WTC11 (cell line): ENCODE measurements around the gene TSHZ3. TPM values are rescaled to one million over a fixed set of nuclear protein-coding genes. Genes with fewer than 3 reads are reported as not detected.

Experiments
- ATAC-seq: fragments of 200-7000 bp; cut with Tn5 transposase; 2 replicates; pipeline ENCODE4 v1.10.0; 2021; ENCODE audit warnings: mild to moderate bottlenecking, moderate library complexity
- CTCF ChIA-PET: fragments of 300-600 bp; sonication (Branson Sonifier 250); formaldehyde crosslinking; loops from one replicate; lab custom pipeline; 2021; ENCODE audit warnings: antibody characterized with exemption; lab: Charles Lee
- POLR2A ChIA-PET: fragments of 350-600 bp; sonication (Branson Sonifier 250); formaldehyde crosslinking; loops from one replicate; lab custom pipeline; 2021; ENCODE audit warnings: antibody characterized with exemption; lab: Charles Lee
- DNase-seq: peaks from one replicate; pipeline ENCODE4 v3.0.0; 2021; ENCODE audit warnings: low spot score
- H3K27ac Mint-ChIP-seq: 2 replicates; pipeline ENCODE4 v1.8.0; 2021; ENCODE audit warnings: mixed read lengths
- H3K27me3 Mint-ChIP-seq: 2 replicates; pipeline ENCODE4 v1.8.0; 2021; ENCODE audit warnings: low read depth, mild to moderate bottlenecking, moderate library complexity, mixed read lengths
- H3K36me3 Mint-ChIP-seq: 2 replicates; pipeline ENCODE4 v1.8.0; 2021; ENCODE audit warnings: mixed read lengths
- H3K4me1 Mint-ChIP-seq: 2 replicates; pipeline ENCODE4 v1.8.0; 2022; ENCODE audit warnings: mixed read lengths
- H3K4me3 Mint-ChIP-seq: 2 replicates; pipeline ENCODE4 v1.8.0; 2021; ENCODE audit warnings: mild to moderate bottlenecking, moderate library complexity, mixed read lengths
- H3K9me3 Mint-ChIP-seq: 2 replicates; pipeline ENCODE4 v1.8.0; 2021; ENCODE audit warnings: mixed read lengths
- AR ChIP-seq: fragments of 250-450 bp; sonication (Bioruptor Pico); IDR thresholded peaks from 2 replicates; pipeline ENCODE4 v1.9.0; 2021; ENCODE audit warnings: mild to moderate bottlenecking
- CDX4 ChIP-seq: fragments of 250-450 bp; sonication (Bioruptor Pico); IDR thresholded peaks from 2 replicates; pipeline ENCODE4 v1.9.0; 2021; ENCODE audit warnings: moderate library complexity, mild to moderate bottlenecking, inconsistent platforms, borderline replicate concordance
- CTCF ChIP-seq: fragments of 200-600 bp; IDR thresholded peaks from 2 replicates; pipeline ENCODE4 v1.8.0; 2022; ENCODE audit warnings: antibody characterized with exemption
- E2F4 ChIP-seq: sonication (generic); formaldehyde crosslinking; IDR thresholded peaks from 2 replicates; pipeline ENCODE4 v1.8.1; 2022; ENCODE audit warnings: low read depth, mild to moderate bottlenecking, moderate library complexity, missing genetic modification reagents, borderline replicate concordance
- ERG ChIP-seq: fragments of 250-450 bp; sonication (Bioruptor Pico); IDR thresholded peaks from 2 replicates; pipeline ENCODE4 v1.8.0; 2021; ENCODE audit warnings: mild to moderate bottlenecking
- FOXP1 ChIP-seq: sonication (generic); formaldehyde crosslinking; IDR thresholded peaks from 2 replicates; pipeline ENCODE4 v1.8.0; 2022; ENCODE audit warnings: missing genetic modification reagents, mild to moderate bottlenecking, moderate library complexity, borderline replicate concordance
- GRHL2 ChIP-seq: fragments of 250-450 bp; sonication (Bioruptor Pico); IDR thresholded peaks from 2 replicates; pipeline ENCODE4 v1.8.0; 2022; ENCODE audit warnings: mild to moderate bottlenecking, moderate library complexity; ENCODE audit not compliant: insufficient replicate concordance, severe bottlenecking
- JAZF1 ChIP-seq: fragments of 250-450 bp; sonication (Bioruptor Pico); IDR thresholded peaks from 2 replicates; pipeline ENCODE4 v1.9.0; 2021; ENCODE audit warnings: moderate library complexity, mild to moderate bottlenecking, inconsistent platforms
- NR3C1 ChIP-seq: sonication (generic); formaldehyde crosslinking; conservative IDR thresholded peaks from 2 replicates; pipeline ENCODE4 v1.8.1; 2023; ENCODE audit warnings: low read depth, mild to moderate bottlenecking, missing genetic modification reagents
- OVOL2 ChIP-seq: fragments of 250-450 bp; sonication (Bioruptor Pico); IDR thresholded peaks from 2 replicates; pipeline ENCODE4 v1.9.0; 2021; ENCODE audit warnings: mild to moderate bottlenecking, borderline replicate concordance
- PRDM15 ChIP-seq: sonication (generic); formaldehyde crosslinking; IDR thresholded peaks from 2 replicates; pipeline ENCODE4 v1.8.0; 2022; ENCODE audit warnings: missing genetic modification reagents
- ZBTB21 ChIP-seq: sonication (generic); formaldehyde crosslinking; IDR thresholded peaks from 2 replicates; pipeline ENCODE4 v1.8.1; 2023; ENCODE audit warnings: mild to moderate bottlenecking, missing genetic modification reagents, borderline replicate concordance
- ZNF138 ChIP-seq: sonication (generic); formaldehyde crosslinking; conservative IDR thresholded peaks from 2 replicates; pipeline ENCODE4 v1.8.1; 2022; ENCODE audit warnings: mild to moderate bottlenecking, moderate library complexity, missing genetic modification reagents
- ZNF263 ChIP-seq: sonication (generic); formaldehyde crosslinking; IDR thresholded peaks from 2 replicates; pipeline ENCODE4 v1.8.1; 2022; ENCODE audit warnings: low read depth, mild to moderate bottlenecking, moderate library complexity, missing genetic modification reagents
- ZNF317 ChIP-seq: sonication (generic); formaldehyde crosslinking; IDR thresholded peaks from 2 replicates; pipeline ENCODE4 v1.8.1; 2023; ENCODE audit warnings: low read depth, mild to moderate bottlenecking, moderate library complexity, missing genetic modification reagents, borderline replicate concordance
- ZNF423 ChIP-seq: fragments of 250-450 bp; sonication (Bioruptor Pico); IDR thresholded peaks from 2 replicates; pipeline ENCODE4 v2.1.2; 2022; ENCODE audit warnings: mild to moderate bottlenecking, moderate library complexity
- ZSCAN18 ChIP-seq: fragments of 250-450 bp; sonication (Bioruptor Pico); IDR thresholded peaks from 2 replicates; pipeline ENCODE4 v2.1.2; 2022; ENCODE audit warnings: mild to moderate bottlenecking, moderate library complexity
- total RNA-seq: library from RNA; stranded (reverse); gene quantifications from 3 replicates; pipeline ENCODE4 v1.2.3, GENCODE V29; 2021

Gene TSHZ3
- total RNA-seq, 1 experiment from 2014 or later, result 21.4 TPM

GRCh38 chr19:31266196-31266595 lies 83.0 kb downstream of the TSHZ3 start (continued):
- TF ChIP-seq ERG (CRISPR knock-in tag), result no peak
- TF ChIP-seq PRDM15 (CRISPR knock-in tag), result no peak
- TF ChIP-seq ZBTB21 (CRISPR knock-in tag), result no peak
- no peak for TF ChIP-seq JAZF1

GRCh38 chr19:31264041-31264778 lies 85.0 kb downstream of the TSHZ3 start:
- Mint-ChIP-seq H3K4me3 (no peak overlapping the region), H3K9me3 (no peaks in the 10 kb centered on the region), H3K36me3 (no peaks in the 10 kb centered on the region), H3K27me3 (no peaks in the 10 kb centered on the region), H3K27ac (no peak overlapping the region), H3K4me1 (peaks cover 24% of the 10 kb centered on the region)
- POLR2A ChIA-PET, result no interaction called here
- ATAC-seq, result no peak
- no peak for DNase-seq
- CTCF ChIA-PET, result interaction anchor here (1.1 to 1.3 kb wide), 2 partner anchors 9 to 210 kb away, joined by 3 read pairs; no protein-coding TSS in a partner anchor
- TF ChIP-seq ZNF138 (CRISPR knock-in tag) (no peak), NR3C1 (CRISPR knock-in tag) (no peak), ZSCAN18 (CRISPR knock-in tag) (no peak), ZNF263 (CRISPR knock-in tag) (no peak), ZNF317 (CRISPR knock-in tag) (no peak), PRDM15 (CRISPR knock-in tag) (no peak), CTCF (no peak), GRHL2 (CRISPR knock-in tag) (no peak), E2F4 (CRISPR knock-in tag) (no peak), AR (CRISPR knock-in tag) (no peak), OVOL2 (CRISPR knock-in tag) (no peak), CDX4 (CRISPR knock-in tag) (no peak), FOXP1 (CRISPR knock-in tag) (no peak), ZNF423 (CRISPR knock-in tag) (no peak)
